ENCODE measurements around the gene NCOA3.
A peak's percentile ranks its signal among the peaks of the same experiment; 100 is the strongest.
"Not testable (repeated sequence)": the region's sequence is repeated elsewhere in the genome, so short reads cannot be mapped to it uniquely, and the experiment has no call there.

Gene NCOA3

DNA sequence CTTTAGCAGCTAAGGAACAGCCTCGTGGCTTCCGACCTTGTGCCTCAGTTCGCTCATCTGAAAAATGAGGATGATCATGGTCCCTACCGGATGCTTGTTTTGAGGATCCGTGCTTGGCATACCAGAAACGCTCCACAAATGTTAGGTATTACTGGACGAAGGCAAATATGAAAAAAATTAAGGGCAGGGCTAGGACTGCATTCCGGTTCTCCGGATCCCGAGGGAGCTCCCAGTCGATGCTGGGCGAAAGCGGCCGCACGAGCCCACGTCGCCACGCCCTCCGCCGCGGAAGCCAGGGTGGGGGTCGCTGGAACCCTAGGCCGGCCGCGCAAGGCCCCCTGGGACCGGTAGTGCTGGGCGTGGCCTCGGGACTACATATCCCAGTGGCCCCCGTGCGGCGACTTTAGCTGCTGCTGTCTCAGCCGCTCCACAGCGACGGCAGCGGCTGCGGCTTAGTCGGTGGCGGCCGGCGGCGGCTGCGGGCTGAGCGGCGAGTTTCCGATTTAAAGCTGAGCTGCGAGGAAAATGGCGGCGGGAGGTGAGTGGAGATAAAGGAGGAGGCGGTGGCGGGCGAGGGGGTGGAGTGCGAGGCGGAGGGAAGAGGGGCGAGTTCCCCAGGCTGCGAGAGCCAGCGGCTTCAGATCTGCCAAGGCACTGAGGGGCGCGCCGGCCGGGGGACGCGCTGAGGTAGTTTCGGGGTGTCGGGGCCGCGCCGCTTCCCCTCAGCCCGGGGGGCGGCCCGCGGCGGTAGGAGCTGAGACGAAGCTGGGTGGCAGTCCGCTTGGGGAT lies at the start of gene NCOA3:
NCOA3 (plus strand) TSS at position 406 of the 789 bp plus-strand sequence. CDS start 120,361 bp downstream, outside the sequence.
- peak; percentile 91 to 98 for DNase-seq

GRCh38 chr20:47452736-47453161 lies 48.9 kb upstream of the NCOA3 start:
- no peak for DNase-seq

DNA sequence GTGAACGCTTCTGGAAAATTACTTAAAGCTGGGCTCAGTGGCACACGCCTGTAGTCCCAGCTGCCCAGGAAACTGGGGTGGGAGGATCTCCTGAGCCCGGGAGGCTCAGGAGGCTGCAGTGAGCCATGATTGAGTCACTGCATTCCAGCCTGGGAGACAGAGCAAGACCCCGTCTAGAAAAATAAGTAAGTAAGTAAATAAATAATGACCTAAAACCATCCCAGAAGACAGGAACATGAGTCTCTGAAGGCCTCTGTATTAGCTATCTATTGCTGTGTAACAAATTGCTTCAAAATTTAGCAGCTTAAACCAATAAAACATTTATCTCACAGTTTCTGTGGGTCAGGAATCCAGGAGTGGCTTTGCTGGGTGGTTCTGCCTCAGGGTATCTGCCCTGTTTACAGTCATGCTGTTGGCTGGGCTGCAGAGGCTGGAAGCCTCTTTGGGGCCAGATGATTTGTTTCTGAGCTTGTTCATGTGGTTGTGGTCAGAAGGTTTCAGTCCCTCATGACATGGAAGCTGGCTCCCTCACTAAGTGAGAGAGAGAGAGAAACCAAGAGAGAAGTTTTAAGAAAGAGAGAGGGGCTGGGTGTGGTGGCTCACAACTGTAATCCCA lies 48.4 kb upstream of the NCOA3 start:
- DNase-seq = no peak

DNA sequence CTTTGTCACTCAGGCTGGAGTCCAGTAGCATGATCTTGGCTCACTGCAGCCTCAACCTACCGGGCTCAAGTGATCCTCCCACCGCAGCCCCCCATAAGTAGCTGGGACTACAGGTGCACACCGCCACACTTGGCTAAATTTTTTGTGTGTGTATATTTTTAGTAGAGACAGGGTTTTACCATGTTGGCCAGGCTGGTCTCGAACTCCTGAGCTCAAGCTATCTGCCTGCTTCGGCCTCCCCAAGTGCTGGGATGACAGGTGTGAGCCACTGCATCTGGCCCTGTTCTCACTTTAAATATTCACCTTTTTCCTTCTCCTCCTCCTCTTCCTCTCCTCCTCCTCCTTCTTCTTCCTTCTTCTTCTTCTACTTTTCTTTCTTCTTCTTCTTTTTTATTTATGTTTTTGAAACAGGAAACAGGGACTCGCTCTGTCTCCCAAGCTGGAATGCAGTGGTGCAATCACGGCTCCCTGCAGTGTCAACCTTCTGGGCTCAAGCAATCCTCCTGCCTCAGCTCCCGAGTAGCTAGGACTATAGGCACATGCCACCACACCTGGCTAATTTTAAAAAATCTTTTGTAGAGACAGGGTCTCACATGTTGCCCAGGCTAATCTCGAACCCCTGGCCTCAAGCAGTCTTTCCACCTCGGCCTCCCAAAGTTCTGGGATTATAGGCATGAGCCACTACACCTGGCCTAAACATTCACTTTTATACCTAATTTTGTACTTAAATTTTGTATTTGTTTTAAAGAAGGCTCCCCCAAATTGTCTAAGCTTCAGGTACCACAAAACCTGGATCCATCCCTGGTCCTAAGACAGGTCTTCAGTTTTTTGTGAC lies 47.2 kb upstream of the NCOA3 start:
- DNase-seq = no peak

DNA sequence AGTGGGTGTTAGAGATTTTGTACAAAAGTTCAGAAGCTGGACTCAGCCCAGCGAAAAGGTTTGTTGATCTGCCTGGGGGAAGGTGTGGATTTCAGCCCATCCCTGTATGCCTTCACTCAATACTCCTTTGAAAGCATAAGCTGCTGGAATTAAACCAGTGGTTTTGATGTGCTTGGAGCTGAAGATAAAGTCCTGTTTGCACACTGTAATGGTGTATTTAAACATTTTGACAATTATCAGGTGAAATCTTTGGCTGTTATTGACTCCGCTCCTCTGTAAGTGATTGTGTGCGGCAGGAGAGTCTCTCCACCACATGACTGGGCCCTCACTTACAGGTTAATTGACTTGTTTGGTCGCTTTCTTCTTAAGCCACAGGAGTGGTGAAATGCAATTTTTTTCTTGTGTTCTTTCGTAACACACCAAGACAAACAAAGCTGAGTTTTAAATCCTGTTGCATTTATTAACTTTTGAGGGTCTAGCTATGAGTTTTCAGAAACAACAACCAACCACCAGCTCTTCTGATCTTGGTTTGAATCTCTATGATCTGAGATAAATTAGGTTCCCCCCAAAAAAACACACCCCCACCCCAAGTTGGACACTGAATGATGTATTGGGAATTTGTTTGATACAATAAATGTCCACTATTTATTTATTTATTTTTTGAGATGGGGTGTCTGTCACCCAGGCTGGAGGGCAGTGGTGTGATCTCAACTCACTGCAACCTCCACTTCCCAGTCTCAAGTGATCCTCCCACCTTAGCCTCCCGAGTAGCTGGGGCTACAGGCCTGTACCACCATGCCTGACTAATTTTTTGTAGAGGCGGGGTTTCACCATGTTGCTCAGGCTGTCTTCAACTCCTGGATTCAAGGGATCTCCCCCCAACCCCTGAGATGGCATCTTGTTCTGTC lies 46.3 kb upstream of the NCOA3 start:
- no peak for DNase-seq

- no peak for DNase-seq
Measured at GRCh38 chr20:47456041-47456537, 45.6 kb upstream of the NCOA3 start.

GRCh38 chr20:47456952-47457724 lies 44.5 kb upstream of the NCOA3 start:
- no peak for DNase-seq

- not testable (repeated sequence) for DNase-seq
Measured at GRCh38 chr20:47458280-47459050, 43.2 kb upstream of the NCOA3 start.

DNA sequence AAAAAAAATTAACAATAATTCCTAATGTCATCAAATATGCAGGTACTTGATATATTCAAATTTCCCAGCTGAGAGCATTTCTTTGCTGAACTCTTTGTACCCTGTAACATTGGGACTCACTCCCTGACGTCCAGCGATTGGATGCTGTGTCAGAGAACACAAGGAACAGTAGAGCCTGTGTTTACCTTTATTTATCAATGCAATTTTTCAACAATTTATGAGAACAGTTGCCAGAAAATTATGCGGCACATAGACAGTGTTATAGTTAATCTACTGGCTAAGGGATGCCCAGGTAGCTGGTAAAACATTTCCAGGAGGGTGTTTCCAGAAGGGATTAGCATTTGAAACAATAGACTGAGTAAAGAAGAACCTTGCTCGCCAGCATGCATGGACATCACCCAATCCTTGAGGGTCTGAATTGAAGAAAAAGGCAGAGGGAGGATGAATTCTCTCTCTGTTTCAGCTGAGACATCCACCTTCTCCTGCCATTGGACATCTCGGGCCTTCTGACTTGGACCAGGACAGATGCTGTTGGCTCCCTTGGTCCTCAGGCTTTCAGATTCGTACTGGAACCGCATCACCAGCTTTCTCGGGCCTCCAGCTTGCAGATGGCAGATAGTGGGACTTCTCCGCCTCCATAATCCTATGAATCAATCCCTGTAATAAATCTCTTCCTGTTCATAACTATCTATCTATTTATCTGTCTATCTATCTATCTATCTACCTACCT lies 42.2 kb upstream of the NCOA3 start:
- no peak for DNase-seq

DNA sequence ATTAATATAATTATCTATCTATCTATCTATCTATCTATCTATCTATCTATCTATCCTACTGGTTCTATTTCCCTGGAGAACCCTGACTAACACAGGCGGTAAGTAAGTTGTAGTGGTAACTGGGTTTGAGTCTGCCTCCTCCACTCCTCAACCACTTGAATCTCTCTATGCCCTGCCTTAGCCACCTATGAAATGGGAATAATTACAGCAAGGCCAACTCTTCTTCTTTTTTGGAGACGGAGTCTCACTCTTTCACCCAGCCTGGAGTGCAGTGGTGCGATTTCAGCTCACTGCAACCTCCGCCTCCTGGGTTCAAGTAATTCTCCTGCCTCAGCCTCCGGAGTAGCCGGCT lies 41.0 kb upstream of the NCOA3 start:
- DNase-seq = not testable (repeated sequence)

DNA sequence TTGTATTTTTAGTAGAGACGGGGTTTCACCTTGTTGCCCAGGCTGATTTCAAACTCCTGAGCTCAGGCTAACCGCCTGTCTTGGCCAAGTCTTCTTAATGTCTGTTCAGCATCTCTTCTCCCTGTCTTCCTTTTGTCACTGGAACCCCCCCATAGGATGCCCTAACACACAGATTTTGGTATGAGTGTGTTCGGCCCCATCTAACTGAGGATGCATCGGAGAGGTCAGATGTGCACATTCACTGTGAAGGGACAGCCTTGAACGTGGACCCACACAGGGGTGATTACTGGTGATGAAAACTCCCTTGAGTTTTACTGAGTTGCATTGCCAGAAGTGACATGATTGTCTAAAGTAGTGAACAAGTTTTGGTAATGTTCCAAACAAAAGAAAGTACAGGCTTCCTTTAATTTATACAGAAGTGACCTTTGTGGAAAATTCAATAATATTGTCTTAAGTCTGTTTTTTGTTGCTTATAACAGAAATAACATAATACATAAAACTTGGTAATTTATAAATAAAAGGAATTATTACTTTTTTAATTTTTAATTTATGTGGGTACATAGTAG lies 40.5 kb upstream of the NCOA3 start:
- DNase-seq = no peak

DNA sequence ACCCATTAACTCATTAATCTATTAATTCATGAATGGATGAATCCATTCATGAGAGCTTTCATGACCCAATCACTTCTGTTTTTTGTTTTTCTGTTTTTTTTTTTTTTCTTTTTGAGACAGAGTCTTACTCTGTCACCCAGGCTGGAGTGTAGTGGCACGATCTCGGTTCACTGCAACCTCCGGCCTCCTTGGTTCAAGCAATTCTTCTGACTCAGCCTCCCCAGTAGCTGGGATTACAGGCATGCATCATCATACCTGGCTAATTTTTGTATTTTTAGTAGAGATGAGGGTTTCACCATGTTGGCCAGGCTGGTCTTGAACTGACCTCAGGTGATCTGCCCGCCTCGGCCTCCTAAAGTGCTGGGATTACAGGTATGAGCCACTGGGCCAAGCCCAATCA lies 39.8 kb upstream of the NCOA3 start:
- not testable (repeated sequence) for DNase-seq

DNA sequence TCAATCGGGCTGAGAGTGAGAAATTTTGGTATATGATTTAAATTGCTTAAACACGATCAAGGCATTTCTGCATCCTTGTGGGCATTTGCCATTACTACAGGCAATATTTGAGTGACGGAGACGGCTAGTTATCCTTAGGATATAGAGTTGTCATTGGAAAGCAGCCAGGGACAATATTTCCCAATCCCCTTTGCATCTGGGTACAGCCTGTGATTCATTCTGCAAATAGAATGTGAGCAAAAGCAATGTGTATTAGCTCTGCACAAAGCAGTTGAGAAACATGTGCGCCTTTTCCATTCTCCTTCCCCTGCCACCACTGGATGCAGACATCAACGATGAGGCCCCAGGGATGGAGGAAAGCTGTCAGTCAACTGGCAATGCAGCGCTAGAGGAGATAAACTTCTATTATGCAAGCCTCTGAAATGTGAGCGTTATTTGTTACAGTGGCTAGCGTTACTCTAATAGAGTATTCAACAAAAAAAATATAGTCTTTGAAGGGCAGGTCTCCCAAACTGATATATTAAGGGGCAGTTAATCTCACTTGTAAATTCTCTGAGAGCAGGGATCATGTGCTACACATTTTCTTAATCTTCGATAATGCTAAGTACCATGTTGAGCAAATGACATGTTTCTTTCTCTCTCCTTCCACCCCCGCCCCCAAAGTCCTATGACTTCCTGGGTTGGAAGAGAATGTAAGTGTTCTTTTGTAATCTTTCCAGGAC lies 37.1 kb upstream of the NCOA3 start:
- DNase-seq = peak; percentile 17 to 70

- DNase-seq = no peak
Measured at GRCh38 chr20:47465335-47466090, 36.2 kb upstream of the NCOA3 start.

GRCh38 chr20:47466213-47466612 lies 35.5 kb upstream of the NCOA3 start:
- no peak for DNase-seq

DNA sequence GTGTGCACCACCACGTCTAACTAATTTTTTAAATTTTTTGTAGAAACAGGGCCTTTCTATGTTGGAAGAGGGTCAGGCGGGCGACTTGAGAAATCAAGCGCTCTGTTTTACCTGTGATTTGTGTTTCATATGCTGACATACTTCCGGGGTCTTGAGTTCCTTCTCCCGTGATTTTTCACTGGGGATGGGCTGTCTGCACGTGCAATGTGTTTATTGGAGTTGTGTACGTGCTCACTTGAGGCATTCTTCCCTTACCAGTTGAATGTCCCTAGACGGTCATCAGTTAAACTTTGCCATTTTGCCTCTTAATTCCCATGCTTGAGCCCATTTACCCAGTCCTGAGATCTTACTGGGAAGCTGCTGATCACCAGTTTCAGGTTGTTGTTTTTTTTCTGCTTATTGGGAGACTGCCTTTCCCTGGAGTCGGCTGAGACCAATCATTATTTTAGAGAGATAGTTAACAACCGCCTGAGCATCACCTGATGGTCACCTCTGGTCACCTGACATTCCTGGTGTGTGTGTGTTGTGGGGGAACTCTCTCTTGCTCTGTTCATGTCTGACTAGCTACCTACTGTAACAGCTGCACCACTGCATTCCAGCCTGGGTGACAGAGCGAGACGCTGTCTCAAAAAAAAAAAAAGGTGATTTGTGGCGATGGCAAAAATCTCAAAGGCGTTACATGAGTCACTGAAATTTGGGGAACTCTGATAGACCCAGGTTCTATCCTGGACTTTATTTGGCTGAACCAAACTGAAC lies 34.8 kb upstream of the NCOA3 start:
- DNase-seq = no peak

DNA sequence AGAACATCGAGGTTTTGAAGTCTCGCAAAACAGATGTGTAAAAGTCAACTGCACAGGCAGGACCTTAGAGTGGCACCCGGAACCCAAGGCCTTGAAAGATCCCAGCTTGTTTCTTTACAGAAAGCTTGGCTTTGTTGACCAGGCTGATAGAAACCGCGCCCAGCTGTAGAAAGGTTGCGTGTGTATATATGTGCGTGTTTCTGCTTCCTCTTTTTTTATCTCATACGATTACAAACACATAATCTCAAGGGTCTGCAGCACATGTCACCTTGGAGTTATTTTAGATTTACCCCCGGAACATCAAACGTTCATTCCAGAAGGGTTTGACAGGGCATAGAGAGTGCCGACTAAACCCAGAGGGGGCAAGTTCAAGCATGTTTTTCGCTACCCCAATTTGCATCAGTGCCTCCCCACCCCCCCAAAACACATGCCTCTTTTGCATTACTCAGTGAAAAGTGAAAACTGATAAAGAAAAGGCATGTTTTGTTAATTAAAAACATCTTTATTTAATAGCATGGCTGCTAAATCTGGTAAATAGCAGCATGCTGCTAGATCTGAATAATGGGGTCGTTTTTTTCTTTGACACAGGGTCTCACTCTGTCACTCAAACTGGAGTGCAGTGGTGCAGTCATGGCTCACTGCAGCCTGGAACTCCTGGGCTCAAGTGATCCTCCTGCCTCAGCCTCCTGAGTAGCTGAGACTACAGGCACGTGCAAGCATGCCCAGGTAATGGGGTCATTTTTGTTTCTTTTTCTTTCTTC lies 33.2 kb upstream of the NCOA3 start:
- DNase-seq = no peak
